Ascending aorta (tissue), 2 donors: ENCODE results near the gene ZNF319. TPM values are rescaled to one million over a fixed set of nuclear protein-coding genes. Genes with fewer than 3 reads are reported as not detected.

Experiments used
- DNase-seq, 2 donors: peaks; one replicate each; pipeline ENCODE4 v3.0.0-alpha.2; 2019; ENCODE audit warnings: low spot score in 2 of 2
- H3K27ac ChIP-seq, 2 donors: fragments of 200-600 bp; sonication (generic); one replicate each; pipeline ENCODE4 v1.5.1; 2016 to 2017; ENCODE audit warnings: mild to moderate bottlenecking in 1 of 2
- H3K27me3 ChIP-seq: fragments of 200-600 bp; sonication (generic); one replicate; pipeline ENCODE4 v1.5.1; 2017
- H3K36me3 ChIP-seq, 2 donors: fragments of 200-600 bp; sonication (generic); one replicate each; pipeline ENCODE4 v1.5.1; 2016
- H3K4me1 ChIP-seq, 2 donors: fragments of 200-600 bp; sonication (generic); one replicate each; pipeline ENCODE4 v1.5.1; 2016 to 2017; ENCODE audit warnings: mild to moderate bottlenecking in 1 of 2
- H3K4me3 ChIP-seq, 2 donors: fragments of 200-600 bp; sonication (generic); one replicate each; pipeline ENCODE4 v1.5.1; 2016 to 2017; ENCODE audit warnings: mild to moderate bottlenecking in 1 of 2
- H3K9me3 ChIP-seq, 2 donors: fragments of 200-600 bp; sonication (generic); one replicate each; pipeline ENCODE4 v1.5.1; 2016
- intact Hi-C: fragments of 100-400 bp; cut with DNase I; formaldehyde crosslinking; loops from one replicate; pipeline ENCODE4 v1.15.1; 2023
- total RNA-seq: library from RNA; depleted of rRNA; stranded (reverse); fragments of >200 nt; gene quantifications from one replicate; pipeline ENCODE4 v1.1.0, GENCODE V29; 2016
- TF ChIP-seq, protein P1 (sequence below), 3 experiments: fragments of 200-600 bp in 2 of 3; fragments of 450-650 bp in 1 of 3; sonication (generic) in 2 of 3; IDR thresholded peaks; one replicate each; pipeline ENCODE4 v1.5.1; 2016 to 2019; ENCODE audit warnings: antibody characterized with exemption in 3 of 3, mild to moderate bottlenecking in 1 of 3, moderate library complexity in 1 of 3

ZNF319 gene
- total RNA-seq, 1 donor from 2014 or later, result 17.5 TPM

- TF ChIP-seq, protein P1, sequence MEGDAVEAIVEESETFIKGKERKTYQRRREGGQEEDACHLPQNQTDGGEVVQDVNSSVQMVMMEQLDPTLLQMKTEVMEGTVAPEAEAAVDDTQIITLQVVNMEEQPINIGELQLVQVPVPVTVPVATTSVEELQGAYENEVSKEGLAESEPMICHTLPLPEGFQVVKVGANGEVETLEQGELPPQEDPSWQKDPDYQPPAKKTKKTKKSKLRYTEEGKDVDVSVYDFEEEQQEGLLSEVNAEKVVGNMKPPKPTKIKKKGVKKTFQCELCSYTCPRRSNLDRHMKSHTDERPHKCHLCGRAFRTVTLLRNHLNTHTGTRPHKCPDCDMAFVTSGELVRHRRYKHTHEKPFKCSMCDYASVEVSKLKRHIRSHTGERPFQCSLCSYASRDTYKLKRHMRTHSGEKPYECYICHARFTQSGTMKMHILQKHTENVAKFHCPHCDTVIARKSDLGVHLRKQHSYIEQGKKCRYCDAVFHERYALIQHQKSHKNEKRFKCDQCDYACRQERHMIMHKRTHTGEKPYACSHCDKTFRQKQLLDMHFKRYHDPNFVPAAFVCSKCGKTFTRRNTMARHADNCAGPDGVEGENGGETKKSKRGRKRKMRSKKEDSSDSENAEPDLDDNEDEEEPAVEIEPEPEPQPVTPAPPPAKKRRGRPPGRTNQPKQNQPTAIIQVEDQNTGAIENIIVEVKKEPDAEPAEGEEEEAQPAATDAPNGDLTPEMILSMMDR (IDR thresholded peaks at IDR 0.05), result no peak
- intact Hi-C loops, result loop anchor here (2.0 to 10.0 kb wide), 3 partner anchors 102 to 458 kb away; partner anchors contain the start of gene CFAP20
- Histone ChIP-seq H3K4me1 (peaks cover 7 to 18% of the 10 kb centered on the region in 2 donors), H3K27ac (peak overlapping the region in 1 of 2 donors; percentile 73), H3K27me3 (no peaks in the 10 kb centered on the region), H3K36me3 (no peaks in the 10 kb centered on the region), H3K9me3 (no peaks in the 10 kb centered on the region), H3K4me3 (peak overlapping the region; percentile 74 to 82)
- DNase-seq, result no peak
These were observed 26.3 kb upstream of the ZNF319 start for GRCh38 chr16:58026705-58027160.

DNA sequence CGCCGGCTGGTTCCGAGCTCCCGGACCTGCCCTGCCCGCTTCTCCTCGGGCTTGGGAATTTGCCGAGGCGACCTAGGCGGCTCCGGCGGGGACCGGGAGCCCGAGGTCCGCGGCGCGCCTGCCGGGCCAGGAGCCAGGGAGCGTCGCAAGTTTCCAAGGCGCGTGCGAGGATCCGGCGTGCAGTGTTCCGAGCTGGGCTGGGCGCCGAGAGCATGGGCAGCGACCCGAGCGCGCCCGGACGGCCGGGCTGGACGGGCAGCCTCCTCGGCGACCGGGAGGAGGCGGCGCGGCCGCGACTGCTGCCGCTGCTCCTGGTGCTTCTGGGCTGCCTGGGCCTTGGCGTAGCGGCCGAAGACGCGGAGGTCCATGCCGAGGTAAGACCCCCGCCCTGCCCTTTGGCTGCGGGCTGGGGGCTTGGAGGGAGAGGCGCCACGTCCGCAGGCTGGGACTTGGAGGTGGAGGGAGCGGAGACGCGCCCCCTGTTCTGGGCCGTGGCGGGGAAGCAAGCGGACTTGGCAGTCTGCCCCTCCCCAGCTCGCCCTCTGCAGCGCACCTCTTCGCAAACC is 25.8 kb upstream of the ZNF319 start:
- no peaks in the 10 kb centered on the region for H3K9me3 ChIP-seq
- intact Hi-C loops, result loop anchor here (2.0 to 10.0 kb wide), 3 partner anchors 103 to 459 kb away; partner anchors contain the start of gene CFAP20
- TF ChIP-seq, protein P1 (IDR thresholded peaks at IDR 0.05), result peak in 1 of 3 experiments; percentile 5
- H3K36me3 ChIP-seq, result no peaks in the 10 kb centered on the region
- H3K4me3 ChIP-seq, result peak overlapping the region; percentile 74 to 82
- H3K4me1 ChIP-seq, result peaks cover 7 to 18% of the 10 kb centered on the region in 2 donors
- no peak for DNase-seq
- H3K27me3 ChIP-seq, result no peaks in the 10 kb centered on the region
- H3K27ac ChIP-seq, result peak overlapping the region; percentile 73 to 74

GRCh38 chr16:58025351-58026138 is 25.1 kb upstream of the ZNF319 start, which contains the start of gene MMP15:
Gene MMP15, plus strand, starts transcription at chr16:58025754. Its CDS starts 597 bp downstream, at chr16:58026351.
- Histone ChIP-seq H3K4me3 (peak within 1 kb of the TSS; percentile 74 to 82), H3K27me3 (no peaks in the 10 kb centered on the region), H3K4me1 (peaks cover 7 to 18% of the 10 kb centered on the region in 2 donors), H3K27ac (peak within 1 kb of the TSS; percentile 73 to 74), H3K36me3 (no peaks in the 10 kb centered on the region), H3K9me3 (no peaks in the 10 kb centered on the region)
- intact Hi-C loops, result loop anchor here (2.0 to 10.0 kb wide), 4 partner anchors 103 to 459 kb away; partner anchors contain the start of genes CFAP20 and CSNK2A2
- TF ChIP-seq, protein P1 (IDR thresholded peaks at IDR 0.05), result no peak
- peak in 1 of 2 donors; percentile 78 for DNase-seq

DNA sequence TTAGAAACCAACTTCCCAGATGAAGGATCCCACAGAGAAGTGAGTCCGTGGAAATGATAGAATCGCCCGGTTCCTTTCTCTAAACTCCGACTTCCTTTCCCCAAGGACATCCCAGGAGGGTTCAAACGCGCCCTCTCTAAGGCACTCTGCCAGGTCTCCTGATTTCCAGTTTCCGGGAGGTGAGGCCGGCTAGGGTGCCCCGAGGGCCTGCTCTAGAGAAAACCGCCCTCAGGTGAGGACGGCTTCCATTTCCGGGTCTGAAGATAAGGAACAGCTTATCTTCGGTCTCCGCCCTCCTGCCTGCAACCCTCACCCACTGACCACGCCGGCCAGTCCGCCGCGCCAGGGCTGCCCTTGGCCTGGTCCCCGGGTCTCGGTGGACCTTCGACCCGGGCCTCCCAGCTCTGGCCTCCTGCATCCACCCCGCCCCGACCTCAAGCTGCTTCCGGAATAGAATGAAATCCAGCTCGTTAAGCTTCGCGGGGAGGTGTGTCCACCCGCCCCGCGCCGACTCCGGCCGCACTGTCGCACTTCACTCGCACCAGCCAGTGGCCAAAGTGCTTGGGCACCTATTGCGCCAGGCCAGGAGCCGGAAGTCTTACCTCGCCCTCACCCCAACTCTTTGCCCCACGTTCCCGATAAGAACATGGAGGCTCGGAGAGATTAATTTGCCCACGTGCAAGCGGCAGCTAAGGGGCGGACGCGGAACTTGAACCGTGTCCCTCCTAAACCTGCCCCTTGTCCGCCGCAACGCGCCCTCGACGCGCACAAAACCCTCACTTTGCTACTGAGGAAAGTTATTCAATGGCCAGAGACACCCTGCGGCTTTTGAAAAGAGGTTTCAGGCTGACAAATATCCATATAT is 24.2 kb upstream of the ZNF319 start:
- Histone ChIP-seq H3K4me3 (peak overlapping the region; percentile 74 to 82), H3K9me3 (no peaks in the 10 kb centered on the region), H3K4me1 (peaks cover 7 to 18% of the 10 kb centered on the region in 2 donors), H3K27ac (peak overlapping the region in 1 of 2 donors; percentile 74), H3K36me3 (no peaks in the 10 kb centered on the region), H3K27me3 (no peaks in the 10 kb centered on the region)
- intact Hi-C loops, result loop anchor here (2.0 to 10.0 kb wide), 3 partner anchors 174 to 460 kb away; partner anchors contain the start of gene CSNK2A2
- no peak for DNase-seq
- TF ChIP-seq, protein P1 (IDR thresholded peaks at IDR 0.05), result no peak
